HG03139 (cell line): ENCODE results near the gene MAST3.
A peak's percentile ranks its signal among the peaks of the same experiment; 100 is the strongest.

Experiments
- ATAC-seq: cut with Tn5 transposase; IDR thresholded peaks from one replicate; pipeline ENCODE4 v1.9.1; 2021; ENCODE audit not compliant: unreplicated experiment

MAST3 gene

DNA sequence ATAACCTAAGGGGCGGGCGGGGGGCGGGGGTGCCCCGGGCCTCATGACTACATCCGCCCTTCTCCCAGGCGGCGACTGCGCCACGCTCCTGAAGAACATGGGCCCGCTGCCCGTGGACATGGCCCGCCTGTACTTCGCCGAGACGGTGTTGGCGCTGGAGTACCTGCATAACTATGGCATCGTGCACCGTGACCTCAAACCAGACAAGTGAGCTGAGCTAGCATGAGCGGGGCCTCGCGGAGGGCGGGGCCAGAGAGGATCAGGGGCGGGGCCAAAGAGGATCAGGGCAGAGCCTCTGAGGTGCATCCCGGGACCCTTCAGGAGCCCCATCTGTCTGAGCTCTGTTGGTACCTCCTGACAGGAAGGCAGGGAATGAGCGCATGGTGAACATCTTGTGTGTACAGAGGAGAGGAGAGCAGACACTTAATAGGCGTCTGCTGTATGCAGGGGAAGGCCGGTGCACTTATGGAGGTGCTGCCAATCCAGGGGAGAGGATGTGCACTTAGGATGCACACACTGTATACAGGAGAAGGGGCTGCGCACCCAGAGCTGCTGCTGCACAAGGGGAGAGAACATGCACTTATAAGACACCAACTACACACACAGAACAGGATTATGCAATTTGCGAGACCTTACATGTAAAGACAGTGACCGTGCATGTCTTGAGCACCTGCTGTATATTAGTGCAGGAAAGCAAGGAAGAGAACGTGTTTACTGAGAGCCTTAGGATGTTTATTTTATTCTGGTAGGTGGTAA lies 34.4 kb downstream of the MAST3 start:
- ATAC-seq: no peak

GRCh38 chr19:18135712-18136584 lies 38.4 kb downstream of the MAST3 start:
- no peak for ATAC-seq

GRCh38 chr19:18137242-18137641 lies 39.7 kb downstream of the MAST3 start:
- ATAC-seq: no peak

- ATAC-seq: no peak
Observed at GRCh38 chr19:18137657-18138339, 40.2 kb downstream of the MAST3 start.

GRCh38 chr19:18140473-18140872 lies 42.9 kb downstream of the MAST3 start:
- no peak for ATAC-seq

- no peak for ATAC-seq
Observed at GRCh38 chr19:18141031-18141430, 43.5 kb downstream of the MAST3 start.

- no peak for ATAC-seq
Observed at GRCh38 chr19:18143902-18144301, 46.3 kb downstream of the MAST3 start.

DNA sequence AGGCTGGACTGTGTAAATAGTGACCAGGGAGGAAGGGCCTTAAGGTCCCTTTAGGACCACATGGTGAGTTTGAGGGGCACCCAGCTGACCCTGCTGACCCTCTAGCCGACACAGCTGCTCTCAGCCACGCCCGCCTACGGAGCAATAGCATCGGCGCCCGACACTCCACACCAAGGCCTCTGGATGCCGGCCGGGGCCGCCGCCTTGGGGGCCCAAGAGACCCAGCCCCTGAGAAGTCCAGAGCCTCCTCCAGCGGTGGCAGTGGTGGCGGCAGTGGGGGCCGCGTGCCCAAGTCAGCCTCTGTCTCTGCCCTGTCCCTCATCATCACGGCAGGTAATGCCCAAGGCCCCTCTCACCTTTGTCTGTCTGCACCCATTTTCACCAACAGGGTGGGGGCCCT lies 46.8 kb downstream of the MAST3 start:
- no peak for ATAC-seq

- no peak for ATAC-seq
Observed at GRCh38 chr19:18144906-18145305, 47.3 kb downstream of the MAST3 start.

DNA sequence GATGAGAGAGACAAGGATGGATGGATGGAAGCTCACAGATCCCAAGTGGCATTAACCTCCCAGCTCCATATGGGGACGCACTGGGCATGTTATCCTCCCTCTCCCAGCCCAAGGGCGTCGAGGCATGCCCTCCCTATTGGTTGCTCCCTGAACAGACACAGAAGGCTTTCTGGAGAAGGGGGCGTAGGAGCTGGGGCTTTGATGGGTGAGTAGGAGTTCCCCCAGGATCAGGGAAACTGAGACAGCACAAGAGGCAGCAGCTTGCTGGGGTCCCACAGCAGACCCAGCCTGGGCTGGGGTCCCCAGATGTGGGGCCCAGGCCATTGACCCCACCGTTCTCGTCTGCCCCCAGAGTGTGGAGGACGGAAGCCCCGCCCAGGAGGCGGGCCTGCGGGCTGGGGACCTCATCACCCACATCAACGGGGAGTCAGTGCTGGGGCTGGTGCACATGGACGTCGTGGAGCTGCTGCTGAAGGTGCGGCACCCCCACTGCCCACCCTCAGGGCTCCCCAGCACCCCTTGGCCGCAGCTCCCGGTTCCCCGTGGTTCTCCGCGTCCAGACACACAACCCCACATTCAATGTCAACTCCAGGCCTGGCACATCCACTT lies 47.9 kb downstream of the MAST3 start:
- ATAC-seq: no peak

GRCh38 chr19:18147396-18147795 lies 49.8 kb downstream of the MAST3 start:
- no peak for ATAC-seq

DNA sequence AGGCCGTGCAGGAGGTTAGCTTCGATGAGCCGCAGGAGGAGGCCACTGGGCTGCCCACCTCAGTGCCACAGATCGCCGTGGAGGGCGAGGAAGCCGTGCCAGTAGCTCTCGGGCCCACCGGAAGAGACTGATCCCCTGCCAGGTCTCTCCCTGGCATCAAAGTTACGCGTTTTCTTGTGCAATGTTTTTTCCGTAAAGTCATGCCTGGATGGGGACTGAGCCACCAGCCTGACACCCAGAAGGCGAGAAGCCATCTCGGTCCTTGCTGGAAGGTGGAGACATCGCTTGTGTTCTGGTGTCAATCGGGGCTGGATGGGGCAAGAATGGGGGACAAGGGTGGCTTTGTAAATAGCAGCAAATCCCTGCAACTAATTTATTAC lies 52.0 kb downstream of the MAST3 start:
- no peak for ATAC-seq

DNA sequence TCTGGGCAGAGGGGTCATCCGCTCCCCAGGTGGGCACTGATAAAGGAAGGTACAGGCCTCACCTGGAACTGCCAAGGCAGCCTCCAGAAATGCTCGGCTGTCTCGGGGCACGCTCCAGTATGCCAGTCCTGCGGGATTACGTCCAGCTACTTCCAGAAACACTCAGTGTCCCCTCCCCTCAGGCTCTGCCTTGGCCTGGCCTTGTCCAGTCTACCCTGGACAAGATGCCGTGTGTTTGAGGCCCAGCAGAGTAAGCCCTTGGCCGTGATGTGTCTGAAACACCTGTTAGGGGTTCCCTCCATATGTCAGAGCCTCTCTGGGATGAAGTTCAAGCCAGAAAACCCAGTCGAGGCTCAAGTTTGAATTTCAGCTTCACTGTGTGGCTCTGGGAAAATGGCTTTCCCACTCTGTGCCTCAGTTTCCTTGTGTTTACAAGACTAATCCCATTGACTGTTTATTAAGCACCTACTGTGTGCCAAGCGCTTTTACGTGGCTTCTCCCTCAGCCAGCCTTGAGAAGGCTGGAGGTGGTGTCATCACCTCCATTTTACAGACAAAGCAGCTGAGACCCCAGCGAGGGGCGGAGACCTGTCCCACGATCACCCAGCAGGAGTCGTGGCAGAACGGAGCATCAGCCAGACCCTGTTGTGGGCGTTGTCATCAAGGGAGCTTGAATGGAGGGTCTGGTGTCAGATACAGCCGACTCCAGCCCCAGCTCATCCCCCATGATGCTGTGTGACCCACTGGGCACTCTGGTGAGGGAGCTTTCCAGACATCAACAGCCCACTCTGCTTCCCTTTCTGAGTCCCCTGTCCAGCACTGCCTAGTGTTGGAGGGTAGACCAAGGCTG lies 53.4 kb downstream of the MAST3 start:
- ATAC-seq: no peak

GRCh38 chr19:18152442-18152816 lies 54.9 kb downstream of the MAST3 start:
- peak; percentile 51 for ATAC-seq

- peak; percentile 58 for ATAC-seq
Observed at GRCh38 chr19:18152817-18153555, 55.4 kb downstream of the MAST3 start, which contains the start of gene PIK3R2. Gene PIK3R2, plus strand, starts transcription at chr19:18153163. Its CDS starts 2,717 bp downstream, at chr19:18155880.

- ATAC-seq: no peak
Observed at GRCh38 chr19:18153556-18154134, 56.1 kb downstream of the MAST3 start.

GRCh38 chr19:18155095-18156087 lies 57.8 kb downstream of the MAST3 start:
- ATAC-seq: no peak

GRCh38 chr19:18156268-18156667 lies 58.7 kb downstream of the MAST3 start:
- no peak for ATAC-seq
